ENCODE data around the gene SLC16A3. TPM values are rescaled to one million over a fixed set of nuclear protein-coding genes. Genes with fewer than 3 reads are reported as not detected.

Gene SLC16A3
- total RNA-seq, 4 donors from 2014 or later: 42.1 to 75.5 (median 44.2) TPM

GRCh38 chr17:82280537-82280936, 51.7 kb downstream of the SLC16A3 start:
- 97 to 98% methylated on average over 8 of the region's 8 CpGs for WGBS, 2 donors
- H3K36me3 ChIP-seq: no peaks in the 10 kb centered on the region
- peaks cover 9 to 29% of the 10 kb centered on the region in 2 donors for H3K4me1 ChIP-seq
- H3K4me3 ChIP-seq (replicated peaks in 1 of 3): no peak overlapping the region
- H3K27ac ChIP-seq: no peak overlapping the region
- TF ChIP-seq CTCF (IDR thresholded peaks at IDR 0.05): no peak
- no peak for TF ChIP-seq POLR2A (IDR thresholded peaks at IDR 0.05)
- H3K27me3 ChIP-seq: no peaks in the 10 kb centered on the region
- H3K9me3 ChIP-seq: no peaks in the 10 kb centered on the region
- intact Hi-C loops (cut with DNase I): no loop called here
- DNase-seq: no peak

- no peaks in the 10 kb centered on the region for H3K9me3 ChIP-seq
- H3K27me3 ChIP-seq: no peaks in the 10 kb centered on the region
- 83 to 94% methylated on average over 4 to 5 of the region's 7 CpGs for WGBS, 2 donors
- H3K27ac ChIP-seq: no peak overlapping the region
- no peaks in the 10 kb centered on the region for H3K36me3 ChIP-seq
- DNase-seq: no peak
- intact Hi-C loops (cut with DNase I): no loop called here
- no peak overlapping the region for H3K4me3 ChIP-seq (replicated peaks in 1 of 3)
- H3K4me1 ChIP-seq: peaks cover 14 to 35% of the 10 kb centered on the region in 2 donors
- TF ChIP-seq CTCF (IDR thresholded peaks at IDR 0.05): no peak
- TF ChIP-seq POLR2A (IDR thresholded peaks at IDR 0.05): no peak
These were observed 52.2 kb downstream of the SLC16A3 start for GRCh38 chr17:82281076-82281475.

- Histone ChIP-seq H3K4me3 (replicated peaks in 1 of 3) (no peak overlapping the region), H3K9me3 (no peaks in the 10 kb centered on the region), H3K27me3 (no peaks in the 10 kb centered on the region), H3K27ac (no peak overlapping the region), H3K36me3 (no peaks in the 10 kb centered on the region), H3K4me1 (peaks cover 14 to 36% of the 10 kb centered on the region in 2 donors)
- no peak for TF ChIP-seq CTCF (IDR thresholded peaks at IDR 0.05)
- intact Hi-C loops (cut with DNase I): no loop called here
- 75 to 84% methylated on average over 13 to 17 of the region's 22 CpGs for WGBS, 2 donors
- DNase-seq: no peak
These were observed 52.8 kb downstream of the SLC16A3 start for GRCh38 chr17:82281502-82282238.

GRCh38 chr17:82282239-82283207, 53.7 kb downstream of the SLC16A3 start:
- WGBS, 2 donors: 86 to 91% methylated on average over 19 to 21 of the region's 25 CpGs
- Histone ChIP-seq H3K27ac (no peak overlapping the region), H3K4me1 (peaks cover 14 to 36% of the 10 kb centered on the region in 2 donors), H3K36me3 (no peaks in the 10 kb centered on the region), H3K9me3 (no peaks in the 10 kb centered on the region), H3K27me3 (no peaks in the 10 kb centered on the region), H3K4me3 (replicated peaks in 1 of 3) (no peak overlapping the region)
- DNase-seq: no peak
- intact Hi-C loops (cut with DNase I): no loop called here
- no peak for TF ChIP-seq CTCF (IDR thresholded peaks at IDR 0.05)
- TF ChIP-seq POLR2A (IDR thresholded peaks at IDR 0.05): no peak
